ENCODE measurements around the gene LMBR1. TPM values are rescaled to one million over a fixed set of nuclear protein-coding genes. Genes with fewer than 3 reads are reported as not detected.

Gene LMBR1
- total and polyA plus RNA-seq, 4 donors, result 11.2 to 35.7 (median 17.9) TPM

DNA sequence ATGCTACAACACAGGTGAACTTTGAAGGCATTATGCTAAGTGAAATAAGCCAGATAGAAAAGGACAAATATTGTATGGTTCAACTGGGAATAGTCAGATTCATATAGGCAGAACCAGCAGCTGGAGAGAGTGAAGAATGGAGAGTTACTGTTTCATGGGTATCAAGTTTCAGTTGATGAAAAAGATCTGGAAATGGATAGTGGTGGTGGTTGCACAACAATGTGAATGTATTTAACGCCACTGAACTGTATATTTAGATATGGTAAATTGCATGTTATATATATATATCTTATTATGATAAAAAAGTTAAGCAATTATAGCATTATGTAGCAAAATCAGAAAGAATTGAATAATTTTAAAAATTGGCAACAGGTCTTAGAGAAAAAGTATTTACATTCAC lies 3.9 kb downstream of the LMBR1 start (continued):
- TF ChIP-seq, protein P1, sequence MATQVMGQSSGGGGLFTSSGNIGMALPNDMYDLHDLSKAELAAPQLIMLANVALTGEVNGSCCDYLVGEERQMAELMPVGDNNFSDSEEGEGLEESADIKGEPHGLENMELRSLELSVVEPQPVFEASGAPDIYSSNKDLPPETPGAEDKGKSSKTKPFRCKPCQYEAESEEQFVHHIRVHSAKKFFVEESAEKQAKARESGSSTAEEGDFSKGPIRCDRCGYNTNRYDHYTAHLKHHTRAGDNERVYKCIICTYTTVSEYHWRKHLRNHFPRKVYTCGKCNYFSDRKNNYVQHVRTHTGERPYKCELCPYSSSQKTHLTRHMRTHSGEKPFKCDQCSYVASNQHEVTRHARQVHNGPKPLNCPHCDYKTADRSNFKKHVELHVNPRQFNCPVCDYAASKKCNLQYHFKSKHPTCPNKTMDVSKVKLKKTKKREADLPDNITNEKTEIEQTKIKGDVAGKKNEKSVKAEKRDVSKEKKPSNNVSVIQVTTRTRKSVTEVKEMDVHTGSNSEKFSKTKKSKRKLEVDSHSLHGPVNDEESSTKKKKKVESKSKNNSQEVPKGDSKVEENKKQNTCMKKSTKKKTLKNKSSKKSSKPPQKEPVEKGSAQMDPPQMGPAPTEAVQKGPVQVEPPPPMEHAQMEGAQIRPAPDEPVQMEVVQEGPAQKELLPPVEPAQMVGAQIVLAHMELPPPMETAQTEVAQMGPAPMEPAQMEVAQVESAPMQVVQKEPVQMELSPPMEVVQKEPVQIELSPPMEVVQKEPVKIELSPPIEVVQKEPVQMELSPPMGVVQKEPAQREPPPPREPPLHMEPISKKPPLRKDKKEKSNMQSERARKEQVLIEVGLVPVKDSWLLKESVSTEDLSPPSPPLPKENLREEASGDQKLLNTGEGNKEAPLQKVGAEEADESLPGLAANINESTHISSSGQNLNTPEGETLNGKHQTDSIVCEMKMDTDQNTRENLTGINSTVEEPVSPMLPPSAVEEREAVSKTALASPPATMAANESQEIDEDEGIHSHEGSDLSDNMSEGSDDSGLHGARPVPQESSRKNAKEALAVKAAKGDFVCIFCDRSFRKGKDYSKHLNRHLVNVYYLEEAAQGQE (IDR thresholded peaks at IDR 0.05), result no peak
- TF ChIP-seq GABPA (IDR thresholded peaks at IDR 0.05 in 1 of 2, conservative IDR thresholded peaks at IDR 0.05 in 1 of 2) (no peak), SP1 (IDR thresholded peaks at IDR 0.05) (no peak)

- Histone ChIP-seq H3K9ac (ENCODE audit: low read depth in 1 of 2, low read length in 2 of 2) (no peak overlapping the region), H3K27me3 (ENCODE audit: control insufficient read depth in 4 of 4, insufficient read depth in 4 of 4, low read length in 3 of 4) (no peaks in the 10 kb centered on the region), H3K9me3 (ENCODE audit: control insufficient read depth in 4 of 4, low read length in 3 of 4) (no peaks in the 10 kb centered on the region), H3K4me1 (ENCODE audit: control insufficient read depth in 4 of 4, insufficient read depth in 4 of 4, low read length in 3 of 4) (peaks cover 0 to under 1% (median 0%) of the 10 kb centered on the region in 4 donors), H3K4me3 (ENCODE audit: low read depth in 1 of 3, low read length in 3 of 3) (no peak overlapping the region), H3K27ac (ENCODE audit: low read depth in 1 of 2, low read length in 2 of 2) (no peak overlapping the region), H3K36me3 (ENCODE audit: control insufficient read depth in 4 of 4, insufficient read depth in 3 of 4, low read depth in 1 of 4, low read length in 3 of 4) (no peaks in the 10 kb centered on the region)
- 93% methylated on average over 6 of the region's 6 CpGs for WGBS
- no peak for DNase-seq (ENCODE audit: low spot score)
- TF ChIP-seq TAF1 (conservative IDR thresholded peaks at IDR 0.05), result no peak
- TF ChIP-seq EGR1 (IDR thresholded peaks at IDR 0.05; ENCODE audit: low read depth in 2 of 2), result no peak
- no peak for TF ChIP-seq HNF4G (IDR thresholded peaks at IDR 0.05)
- no peak for TF ChIP-seq GABPA (IDR thresholded peaks at IDR 0.05 in 1 of 2, conservative IDR thresholded peaks at IDR 0.05 in 1 of 2)
- TF ChIP-seq ZBTB33 (IDR thresholded peaks at IDR 0.05), result no peak
- no peak for TF ChIP-seq NR2F2 (IDR thresholded peaks at IDR 0.05)
- TF ChIP-seq HNF4A (conservative IDR thresholded peaks at IDR 0.05), result no peak
- TF ChIP-seq RAD21 (IDR thresholded peaks at IDR 0.05), result no peak
- TF ChIP-seq, protein P2, sequence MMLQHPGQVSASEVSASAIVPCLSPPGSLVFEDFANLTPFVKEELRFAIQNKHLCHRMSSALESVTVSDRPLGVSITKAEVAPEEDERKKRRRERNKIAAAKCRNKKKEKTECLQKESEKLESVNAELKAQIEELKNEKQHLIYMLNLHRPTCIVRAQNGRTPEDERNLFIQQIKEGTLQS (IDR thresholded peaks at IDR 0.05), result no peak
- TF ChIP-seq, protein P1 (IDR thresholded peaks at IDR 0.05), result no peak
- TF ChIP-seq, protein P3, sequence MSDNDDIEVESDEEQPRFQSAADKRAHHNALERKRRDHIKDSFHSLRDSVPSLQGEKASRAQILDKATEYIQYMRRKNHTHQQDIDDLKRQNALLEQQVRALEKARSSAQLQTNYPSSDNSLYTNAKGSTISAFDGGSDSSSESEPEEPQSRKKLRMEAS (IDR thresholded peaks at IDR 0.05), result no peak
- no peak for TF ChIP-seq YY1 (IDR thresholded peaks at IDR 0.05)
- TF ChIP-seq SP1 (IDR thresholded peaks at IDR 0.05), result no peak
- TF ChIP-seq RXRA (IDR thresholded peaks at IDR 0.05), result no peak
- TF ChIP-seq FOXA2 (IDR thresholded peaks at IDR 0.05), result no peak
- no peak for TF ChIP-seq CTCF (IDR thresholded peaks at IDR 0.05; ENCODE audit: low read depth, low read length, missing input control)
These were observed 6.8 kb downstream of the LMBR1 start for GRCh38 chr7:156886020-156886795.
